Ovary (tissue), 1 donor: ENCODE data around the gene SEC23IP.

ENCODE experiments used
- EP300 ChIP-seq: sonication (generic); formaldehyde crosslinking; IDR thresholded peaks from one replicate; pipeline ENCODE4 v1.6.1; 2017; ENCODE audit warnings: antibody characterized with exemption
- POLR2A ChIP-seq: fragments of 450-650 bp; IDR thresholded peaks from one replicate; pipeline ENCODE4 v1.6.1; 2017; ENCODE audit warnings: antibody characterized with exemption, mild to moderate bottlenecking, moderate library complexity

GRCh38 chr10:119991066-119991465, 98.5 kb downstream of the SEC23IP start:
- TF ChIP-seq EP300 (no peak), POLR2A (no peak)
